A204.1 (cell line): ENCODE data around the gene ZBTB11.
"Not testable (repeated sequence)": the region's sequence is repeated elsewhere in the genome, so short reads cannot be mapped to it uniquely, and the experiment has no call there.

Experiments
- FAIRE-seq: peaks from 2 replicates; lab custom pipeline; 2012; peaks lifted over from hg19 to GRCh38; lab: Jason Lieb, UNC

The ZBTB11 gene

GRCh38 chr3:101618726-101619125, 58.2 kb downstream of the ZBTB11 start:
- no peak for FAIRE-seq

- FAIRE-seq = no peak
Measured at GRCh38 chr3:101617478-101617877, 59.5 kb downstream of the ZBTB11 start.

DNA sequence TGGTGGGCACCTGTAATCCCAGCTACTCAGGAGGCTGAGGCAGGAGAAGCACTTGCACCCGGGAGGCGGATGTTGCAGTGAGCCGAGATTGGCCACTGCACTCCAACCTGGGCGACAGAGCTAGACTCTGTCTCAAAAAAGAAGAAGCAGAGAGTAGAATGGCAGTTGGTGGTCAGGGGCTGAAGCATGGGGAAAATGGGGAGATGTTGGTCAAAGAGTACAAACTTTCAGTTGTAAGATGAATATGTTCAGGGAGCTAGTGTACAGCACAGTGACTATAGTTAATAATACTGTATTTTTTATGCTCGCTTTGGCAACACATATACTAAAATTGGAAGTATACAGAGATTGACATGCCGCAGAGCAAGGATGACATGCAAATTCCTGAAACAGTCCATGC, 61.4 kb downstream of the ZBTB11 start:
- FAIRE-seq = no peak

DNA sequence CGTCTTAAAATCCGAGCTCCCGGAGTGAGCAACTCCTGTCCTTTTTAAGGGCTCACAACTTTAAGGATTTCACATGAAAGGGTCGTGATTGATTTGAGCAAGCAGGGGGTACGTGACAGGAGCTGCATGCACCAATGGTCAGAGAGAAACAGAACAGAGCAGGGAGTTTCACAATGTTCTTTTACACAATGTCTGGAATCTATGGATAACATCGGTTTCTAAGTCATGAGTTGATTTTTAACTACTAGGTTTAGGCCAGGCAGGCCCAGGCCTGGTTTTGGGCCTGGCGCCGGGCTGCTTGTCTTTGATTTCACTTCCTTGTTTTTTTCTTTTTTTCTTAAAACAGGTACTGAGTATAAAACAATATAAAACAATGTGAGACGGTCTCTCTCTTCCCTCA, 63.9 kb downstream of the ZBTB11 start:
- not testable (repeated sequence) for FAIRE-seq

- no peak for FAIRE-seq
Measured at GRCh38 chr3:101611023-101611422, 65.9 kb downstream of the ZBTB11 start.

GRCh38 chr3:101605398-101605797, 71.5 kb downstream of the ZBTB11 start:
- not testable (repeated sequence) for FAIRE-seq

DNA sequence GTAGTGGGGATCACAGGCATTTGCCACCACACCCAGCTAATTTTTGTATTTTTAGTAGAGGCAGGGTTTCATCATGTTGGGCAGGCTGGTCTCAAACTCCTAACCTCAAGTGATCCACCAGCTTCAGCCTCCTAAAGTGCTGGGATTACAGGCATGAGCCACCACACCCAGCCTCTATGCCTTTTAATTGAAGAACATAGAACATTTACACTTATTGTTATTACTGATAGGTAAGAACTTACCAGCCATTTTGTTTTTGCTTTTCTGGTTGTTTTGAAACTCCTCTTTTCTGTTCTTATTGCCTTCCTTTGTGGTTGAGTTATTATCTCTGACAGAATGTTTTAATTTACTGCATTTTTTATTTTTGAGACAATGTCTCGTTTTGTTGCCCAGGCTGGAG, 73.7 kb downstream of the ZBTB11 start:
- no peak for FAIRE-seq

DNA sequence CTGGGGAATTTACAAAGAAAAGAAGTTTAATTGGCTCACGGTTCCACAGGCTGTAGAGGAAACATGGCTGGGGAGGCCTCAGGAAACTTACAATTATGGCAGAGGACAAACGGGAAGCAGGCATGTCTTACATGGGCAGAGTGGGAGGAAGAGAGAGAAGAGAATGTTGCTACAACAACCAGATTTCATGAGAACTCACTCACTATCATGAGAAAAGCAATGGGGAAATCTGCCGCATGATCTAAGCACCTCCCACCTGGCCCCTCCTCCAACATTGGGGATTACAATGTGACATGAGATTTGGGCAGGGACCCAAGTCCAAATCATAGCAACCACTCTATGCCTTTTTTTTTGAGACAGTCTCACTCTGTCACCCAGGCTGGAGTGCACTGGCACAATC, 74.2 kb downstream of the ZBTB11 start:
- no peak for FAIRE-seq
